HG02763 (cell line): ENCODE results near the gene RPS10.

Experiments used
- ATAC-seq: cut with Tn5 transposase; IDR thresholded peaks from one replicate; pipeline ENCODE4 v1.9.1; 2021; ENCODE audit warnings: mild to moderate bottlenecking, moderate library complexity; ENCODE audit not compliant: unreplicated experiment

The RPS10 gene

DNA sequence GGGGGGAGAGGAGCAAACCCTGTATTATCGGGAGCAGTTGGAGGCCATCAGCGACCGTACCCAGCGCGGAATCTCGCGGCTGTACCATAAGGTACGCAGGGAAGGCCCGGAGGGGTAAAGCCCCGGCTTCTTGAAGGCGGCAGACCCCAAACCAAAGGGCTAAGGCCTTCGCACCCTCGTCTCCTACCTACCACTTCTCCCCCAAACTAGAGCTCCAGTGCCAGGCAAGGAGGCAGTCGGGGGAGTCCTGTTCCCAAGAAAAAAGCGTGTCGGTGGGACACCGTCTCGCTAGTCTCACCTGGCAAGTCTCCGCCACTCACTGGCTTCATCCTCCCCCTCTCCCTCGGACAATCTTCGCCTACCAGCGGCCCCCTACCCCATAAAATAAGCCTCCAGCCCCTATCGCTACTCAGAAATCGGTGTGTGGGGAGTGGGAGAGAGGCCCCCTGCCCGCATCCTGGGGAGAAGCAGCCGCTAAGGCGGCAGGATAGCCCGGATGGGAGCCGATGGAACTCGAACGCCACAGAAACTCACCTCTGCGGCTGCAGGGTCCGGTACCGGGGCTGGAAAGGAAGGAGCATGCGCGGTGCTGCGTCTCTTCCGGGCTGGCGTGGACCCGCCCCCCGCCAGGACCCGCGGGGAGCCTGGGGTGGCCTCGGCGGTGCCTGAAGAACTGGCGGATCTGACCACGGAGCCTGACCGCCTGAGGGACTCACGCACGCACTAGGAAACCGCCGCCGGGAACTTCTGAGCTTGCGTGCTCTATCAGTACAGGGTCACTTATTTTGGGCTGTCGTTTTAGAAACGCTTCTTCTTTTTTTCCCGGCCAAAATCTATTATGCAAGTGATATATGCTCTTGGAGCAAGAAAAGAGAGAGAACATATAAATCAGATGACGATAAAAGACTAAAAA, at the start of gene RPS10:
Gene RPS10 (minus strand): TSS at position 572 of the 913 bp plus-strand sequence. CDS start 848 bp downstream, outside the sequence.
- ATAC-seq = peak; percentile 91

DNA sequence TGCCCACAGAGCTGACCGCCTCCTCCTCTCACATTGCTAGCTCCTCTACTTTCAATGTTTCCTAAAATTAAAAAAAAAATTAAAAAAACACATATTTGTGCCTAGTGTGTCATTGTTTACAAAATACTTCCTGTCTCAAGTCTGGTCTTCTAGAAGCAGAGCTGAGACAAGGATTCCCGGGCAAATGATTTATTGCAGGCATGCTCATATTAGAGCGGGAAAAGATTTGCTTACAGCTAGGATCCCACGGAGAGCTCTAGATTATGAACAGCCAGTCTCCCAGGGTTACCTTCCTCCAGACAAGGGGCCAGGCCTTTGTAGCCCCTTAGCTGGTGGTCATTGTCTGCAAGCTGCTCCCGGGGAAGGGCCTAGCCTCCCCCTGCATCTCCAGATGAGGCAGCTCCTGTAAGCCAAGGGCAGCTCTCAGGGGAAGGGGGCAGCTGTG, 49.4 kb upstream of the RPS10 start:
- no peak for ATAC-seq

- ATAC-seq = no peak
Observed at GRCh38 chr6:34474754-34475153, 48.9 kb upstream of the RPS10 start.

DNA sequence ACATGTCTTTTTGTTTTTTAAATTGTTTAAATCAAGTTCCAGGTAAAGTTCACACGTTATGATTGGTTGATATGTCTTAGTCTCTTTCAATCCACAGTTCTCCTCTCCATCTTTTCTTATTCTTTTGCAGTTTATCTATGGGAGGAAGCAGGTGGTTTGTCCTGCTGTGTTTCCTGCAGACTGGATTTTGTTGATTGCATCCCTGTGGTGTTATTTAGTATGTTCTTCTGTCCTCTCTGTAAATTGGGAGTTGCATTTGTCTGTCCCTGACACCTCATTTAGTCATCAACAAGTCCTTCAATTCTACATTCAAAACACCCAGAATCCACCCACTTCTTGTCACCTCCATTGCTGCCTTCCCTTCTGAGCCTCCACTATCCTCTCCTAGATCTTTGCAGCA, 48.1 kb upstream of the RPS10 start:
- no peak for ATAC-seq

DNA sequence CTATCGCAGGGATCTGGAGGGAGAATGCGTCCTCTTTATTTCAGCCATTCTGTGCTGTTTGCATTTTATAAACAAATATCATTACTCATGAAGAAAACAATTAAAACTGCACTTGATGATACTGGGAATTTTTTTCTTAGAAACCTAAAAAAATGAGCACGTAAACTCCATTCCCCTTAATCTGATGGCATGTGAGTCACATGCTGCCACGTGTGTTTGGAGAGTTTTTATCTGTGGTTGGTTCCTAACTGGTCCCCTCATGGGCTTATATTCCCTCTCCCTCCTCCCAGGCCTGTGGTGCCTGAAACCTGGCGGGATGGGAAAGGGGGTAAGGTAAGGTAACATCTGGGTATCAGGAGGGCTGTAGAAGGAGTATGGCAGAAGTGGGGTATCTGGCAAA, 46.6 kb upstream of the RPS10 start:
- ATAC-seq = no peak

DNA sequence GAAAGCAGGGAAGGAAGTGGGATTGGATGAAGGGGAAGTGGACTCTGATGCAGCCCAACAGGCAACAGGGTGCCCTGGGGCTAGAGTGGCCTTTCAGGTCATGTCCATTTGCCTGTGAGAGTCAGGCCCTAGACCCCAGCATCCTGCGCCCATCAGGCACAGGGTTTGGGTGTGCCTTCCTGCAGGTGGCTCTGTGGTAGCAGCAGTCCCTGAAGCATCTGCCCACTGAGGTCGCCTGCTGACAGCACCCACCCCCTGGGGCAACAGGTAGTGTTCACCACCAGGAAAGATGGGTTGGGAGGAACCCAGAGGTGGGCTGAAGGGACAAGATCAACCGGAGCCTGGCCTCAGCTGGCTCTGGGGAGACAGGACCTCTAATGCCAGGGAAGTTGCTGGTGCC, 43.6 kb upstream of the RPS10 start:
- no peak for ATAC-seq

DNA sequence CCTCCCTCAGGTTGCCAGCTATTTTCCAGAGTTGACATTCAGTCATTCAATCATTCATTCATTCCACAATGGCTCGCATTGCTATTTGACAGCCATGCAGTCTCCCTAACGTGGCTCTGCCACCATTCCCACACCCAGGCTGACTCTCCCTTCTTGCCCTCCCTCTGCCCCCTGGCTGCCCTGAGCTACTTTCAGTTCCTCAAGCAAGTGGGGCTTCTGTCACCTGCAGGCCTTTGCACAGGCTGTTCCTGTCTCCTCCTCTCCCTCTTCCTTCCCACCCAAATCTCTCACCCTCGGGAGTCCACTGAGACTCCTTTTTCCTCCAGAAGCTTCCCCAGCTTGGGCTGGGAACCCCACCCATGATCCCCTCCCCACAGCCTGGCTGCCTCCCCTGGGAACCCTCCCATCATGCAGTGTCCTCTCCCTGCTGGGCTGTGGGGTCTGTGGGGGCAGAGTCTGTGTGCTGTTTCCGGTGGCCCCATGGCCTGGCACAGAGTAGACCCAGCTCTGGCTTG, 42.6 kb upstream of the RPS10 start:
- ATAC-seq = peak; percentile 50

DNA sequence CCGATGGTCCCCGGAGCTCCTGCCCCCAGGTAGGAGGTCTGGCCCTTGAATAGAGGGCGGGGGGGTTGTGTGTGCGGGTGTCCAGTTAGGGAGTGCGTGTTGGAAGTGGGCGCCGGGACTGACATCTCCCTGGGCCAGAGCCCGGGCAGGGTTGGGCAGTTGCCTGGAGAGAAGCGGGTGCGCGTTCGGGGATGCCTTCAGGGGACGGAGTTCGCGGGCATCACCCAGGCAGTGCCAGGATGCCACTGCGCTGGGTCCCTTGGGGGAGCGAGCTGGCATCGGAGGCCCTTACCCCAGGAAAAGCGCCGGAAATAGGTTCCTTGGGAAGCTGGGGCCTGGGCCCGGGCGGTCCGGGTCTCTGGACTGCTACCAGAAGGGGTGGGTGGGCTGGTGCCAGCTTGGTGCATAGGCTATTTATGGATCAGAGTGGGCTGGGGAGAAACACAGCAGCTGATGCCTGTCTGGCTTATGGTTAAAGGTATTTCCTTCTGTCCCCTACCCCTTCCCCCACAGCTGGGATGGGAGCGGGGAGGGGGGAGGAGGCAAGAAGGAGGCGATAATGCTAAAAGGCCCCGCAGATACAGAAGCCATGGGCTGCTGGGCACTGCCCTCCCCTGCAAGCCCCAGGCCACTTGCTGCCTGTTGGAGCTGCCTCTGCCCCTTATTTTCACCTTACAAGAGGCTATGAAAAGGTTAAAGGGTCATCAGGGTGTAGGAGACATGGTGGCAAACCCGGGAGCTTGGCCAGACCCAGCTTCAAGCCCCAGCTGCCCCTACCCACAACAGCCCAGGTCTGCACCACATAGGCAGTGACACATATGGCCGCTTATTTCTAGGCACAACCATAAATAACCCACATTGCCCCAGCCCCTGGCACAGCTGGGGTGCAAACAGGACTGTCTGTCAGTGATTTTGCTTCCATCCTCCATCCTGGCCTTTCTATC, 40.6 kb upstream of the RPS10 start:
- ATAC-seq = no peak

- no peak for ATAC-seq
Observed at GRCh38 chr6:34465531-34466241, 39.8 kb upstream of the RPS10 start, which contains the start of gene PACSIN1. Gene PACSIN1, plus strand, starts transcription at chr6:34466076. Its CDS starts 60,230 bp downstream, at chr6:34526306.

GRCh38 chr6:34463849-34464248, 38.0 kb upstream of the RPS10 start:
- no peak for ATAC-seq

DNA sequence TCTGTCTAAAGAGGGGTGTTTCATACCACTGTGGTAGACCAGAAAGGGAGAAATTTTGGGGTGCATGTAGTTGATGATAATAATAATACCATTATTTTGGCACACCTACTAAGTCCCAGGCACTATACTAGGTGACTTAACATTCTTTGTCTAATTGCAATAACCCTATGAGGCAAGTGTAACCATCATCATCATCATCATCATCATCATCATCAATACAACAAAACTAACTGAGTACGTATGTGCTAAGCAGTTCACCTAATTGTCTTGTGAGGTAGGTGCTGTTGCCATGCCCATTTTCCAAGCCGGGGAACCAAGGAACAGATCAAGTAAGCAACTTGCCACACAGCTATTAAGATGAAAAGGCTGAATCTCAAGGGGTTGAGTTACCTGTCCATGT, 37.4 kb upstream of the RPS10 start:
- no peak for ATAC-seq

GRCh38 chr6:34462551-34462971, 36.7 kb upstream of the RPS10 start:
- no peak for ATAC-seq

GRCh38 chr6:34462010-34462409, 36.1 kb upstream of the RPS10 start:
- ATAC-seq = no peak

DNA sequence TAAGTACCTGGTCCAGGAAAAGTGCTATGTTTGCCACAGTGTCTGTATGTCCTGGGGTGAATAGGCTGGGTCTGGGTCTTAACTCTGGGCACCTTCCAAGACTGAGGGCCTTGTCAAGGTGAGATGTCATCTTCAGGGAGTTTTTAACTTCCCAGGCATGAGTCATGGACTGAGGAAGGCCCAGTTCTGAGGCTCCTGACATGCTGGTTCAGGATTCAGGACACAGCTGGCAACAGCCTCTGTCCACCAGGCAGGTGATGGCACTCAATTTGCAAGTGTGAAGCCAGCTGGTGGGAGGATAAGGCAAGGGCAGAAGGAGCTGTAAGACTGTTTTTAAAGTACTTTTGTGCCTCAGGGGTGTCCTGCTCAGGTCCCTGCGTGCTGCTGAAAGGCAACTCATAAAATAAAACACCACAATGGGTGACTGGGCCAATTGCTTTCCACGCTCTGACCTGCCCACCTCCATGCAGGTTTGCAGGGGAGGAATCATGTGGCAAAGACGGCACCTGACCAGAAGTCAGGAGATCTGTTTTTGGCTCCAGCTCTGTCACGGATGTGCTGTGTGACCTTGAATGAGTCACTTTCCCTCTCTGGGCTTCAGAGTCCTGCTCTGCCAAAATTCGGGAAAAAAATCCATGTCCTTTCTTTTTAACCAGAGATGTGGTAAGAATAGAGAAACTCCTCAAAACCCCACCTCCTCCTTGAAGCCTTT, 35.1 kb upstream of the RPS10 start:
- ATAC-seq = no peak

- ATAC-seq = no peak
Observed at GRCh38 chr6:34459899-34460593, 34.2 kb upstream of the RPS10 start.

GRCh38 chr6:34457742-34458735, 32.2 kb upstream of the RPS10 start:
- no peak for ATAC-seq

- ATAC-seq = no peak
Observed at GRCh38 chr6:34457382-34457741, 31.5 kb upstream of the RPS10 start.

GRCh38 chr6:34455831-34456230, 30.0 kb upstream of the RPS10 start:
- no peak for ATAC-seq
